ENCODE data around the gene STK32C. TPM values are rescaled to one million over a fixed set of nuclear protein-coding genes. Genes with fewer than 3 reads are reported as not detected.
"Not testable (repeated sequence)": the region's sequence is repeated elsewhere in the genome, so short reads cannot be mapped to it uniquely, and the experiment has no call there.

Gene STK32C
- total and polyA plus RNA-seq, 4 donors = 14.5 to 41.6 (median 28.1) TPM

GRCh38 chr10:132298038-132298881, 9.5 kb downstream of the STK32C start:
- H3K27ac ChIP-seq (ENCODE audit: low read depth, low read length) = no peak overlapping the region
- 46% methylated on average over 27 of the region's 28 CpGs for WGBS (ENCODE audit: insufficient coverage)
- H3K4me3 ChIP-seq (ENCODE audit: low read depth, low read length) = no peak overlapping the region
- no peaks in the 10 kb centered on the region for H3K9me3 ChIP-seq (ENCODE audit: control insufficient read depth, insufficient read depth, low read length)
- no peaks in the 10 kb centered on the region for H3K27me3 ChIP-seq (ENCODE audit: control insufficient read depth, insufficient read depth, low read length)
- DNase-seq (ENCODE audit: low read depth in 4 of 6, low spot score in 6 of 6) = no peak
- H3K4me1 ChIP-seq (ENCODE audit: control insufficient read depth, insufficient read depth, low read length) = peaks cover 47% of the 10 kb centered on the region
- peaks cover 22% of the 10 kb centered on the region for H3K36me3 ChIP-seq (ENCODE audit: control insufficient read depth, insufficient read depth, low read length)

GRCh38 chr10:132297526-132297925, 10.2 kb downstream of the STK32C start:
- H3K4me3 ChIP-seq (ENCODE audit: low read depth, low read length) = no peak overlapping the region
- WGBS (ENCODE audit: insufficient coverage) = 25% methylated on average over 9 of the region's 9 CpGs
- H3K27me3 ChIP-seq (ENCODE audit: control insufficient read depth, insufficient read depth, low read length) = no peaks in the 10 kb centered on the region
- H3K27ac ChIP-seq (ENCODE audit: low read depth, low read length) = no peak overlapping the region
- H3K9me3 ChIP-seq (ENCODE audit: control insufficient read depth, insufficient read depth, low read length) = no peaks in the 10 kb centered on the region
- peak in 2 of 6 donors; percentile 35 to 49 for DNase-seq (ENCODE audit: low read depth in 4 of 6, low spot score in 6 of 6)
- H3K36me3 ChIP-seq (ENCODE audit: control insufficient read depth, insufficient read depth, low read length) = peaks cover 19% of the 10 kb centered on the region
- peaks cover 54% of the 10 kb centered on the region for H3K4me1 ChIP-seq (ENCODE audit: control insufficient read depth, insufficient read depth, low read length)

GRCh38 chr10:132296666-132297443, 10.9 kb downstream of the STK32C start:
- DNase-seq (ENCODE audit: low read depth in 4 of 6, low spot score in 6 of 6) = no peak
- Histone ChIP-seq H3K4me1 (ENCODE audit: control insufficient read depth, insufficient read depth, low read length) (peaks cover 55% of the 10 kb centered on the region), H3K4me3 (ENCODE audit: low read depth, low read length) (no peak overlapping the region), H3K27me3 (ENCODE audit: control insufficient read depth, insufficient read depth, low read length) (no peaks in the 10 kb centered on the region), H3K9me3 (ENCODE audit: control insufficient read depth, insufficient read depth, low read length) (no peaks in the 10 kb centered on the region), H3K36me3 (ENCODE audit: control insufficient read depth, insufficient read depth, low read length) (peaks cover 15% of the 10 kb centered on the region), H3K27ac (ENCODE audit: low read depth, low read length) (no peak overlapping the region)
- WGBS (ENCODE audit: insufficient coverage) = 79% methylated on average over 27 of the region's 28 CpGs

- H3K27me3 ChIP-seq (ENCODE audit: control insufficient read depth, insufficient read depth, low read length); DNase-seq (ENCODE audit: low read depth in 4 of 6, low spot score in 6 of 6); H3K9me3 ChIP-seq (ENCODE audit: control insufficient read depth, insufficient read depth, low read length); H3K4me3 ChIP-seq (ENCODE audit: low read depth, low read length); H3K27ac ChIP-seq (ENCODE audit: low read depth, low read length): not testable (repeated sequence)
- Histone ChIP-seq H3K36me3 (ENCODE audit: control insufficient read depth, insufficient read depth, low read length) (peaks cover 10% of the 10 kb centered on the region), H3K4me1 (ENCODE audit: control insufficient read depth, insufficient read depth, low read length) (peaks cover 55% of the 10 kb centered on the region)
- WGBS (ENCODE audit: insufficient coverage) = 97% methylated on average over 20 of the region's 23 CpGs
Measured at GRCh38 chr10:132295481-132295880, 12.3 kb downstream of the STK32C start.

GRCh38 chr10:132294561-132295318, 13.0 kb downstream of the STK32C start:
- Histone ChIP-seq H3K4me3 (ENCODE audit: low read depth, low read length) (no peak overlapping the region), H3K27me3 (ENCODE audit: control insufficient read depth, insufficient read depth, low read length) (no peaks in the 10 kb centered on the region), H3K36me3 (ENCODE audit: control insufficient read depth, insufficient read depth, low read length) (peaks cover 10% of the 10 kb centered on the region), H3K27ac (ENCODE audit: low read depth, low read length) (no peak overlapping the region), H3K9me3 (ENCODE audit: control insufficient read depth, insufficient read depth, low read length) (no peaks in the 10 kb centered on the region), H3K4me1 (ENCODE audit: control insufficient read depth, insufficient read depth, low read length) (peaks cover 51% of the 10 kb centered on the region)
- DNase-seq (ENCODE audit: low read depth in 4 of 6, low spot score in 6 of 6) = no peak
- WGBS (ENCODE audit: insufficient coverage) = 79% methylated on average over 23 of the region's 23 CpGs

- Histone ChIP-seq H3K27ac (ENCODE audit: low read depth, low read length) (no peak overlapping the region), H3K4me3 (ENCODE audit: low read depth, low read length) (no peak overlapping the region), H3K36me3 (ENCODE audit: control insufficient read depth, insufficient read depth, low read length) (peaks cover 10% of the 10 kb centered on the region), H3K27me3 (ENCODE audit: control insufficient read depth, insufficient read depth, low read length) (no peaks in the 10 kb centered on the region), H3K9me3 (ENCODE audit: control insufficient read depth, insufficient read depth, low read length) (no peaks in the 10 kb centered on the region), H3K4me1 (ENCODE audit: control insufficient read depth, insufficient read depth, low read length) (peaks cover 49% of the 10 kb centered on the region)
- 69% methylated on average over 22 of the region's 25 CpGs for WGBS (ENCODE audit: insufficient coverage)
- DNase-seq (ENCODE audit: low read depth in 4 of 6, low spot score in 6 of 6) = no peak
Measured at GRCh38 chr10:132293813-132294520, 13.8 kb downstream of the STK32C start.

- H3K27ac ChIP-seq (ENCODE audit: low read depth, low read length) = no peak overlapping the region
- 20% methylated on average over 16 of the region's 16 CpGs for WGBS (ENCODE audit: insufficient coverage)
- peaks cover 10% of the 10 kb centered on the region for H3K36me3 ChIP-seq (ENCODE audit: control insufficient read depth, insufficient read depth, low read length)
- peaks cover 2% of the 10 kb centered on the region for H3K9me3 ChIP-seq (ENCODE audit: control insufficient read depth, insufficient read depth, low read length)
- no peak overlapping the region for H3K4me3 ChIP-seq (ENCODE audit: low read depth, low read length)
- H3K27me3 ChIP-seq (ENCODE audit: control insufficient read depth, insufficient read depth, low read length) = no peaks in the 10 kb centered on the region
- DNase-seq (ENCODE audit: low read depth in 4 of 6, low spot score in 6 of 6) = peak in 3 of 6 donors; percentile 26 to 75 (median 70)
- H3K4me1 ChIP-seq (ENCODE audit: control insufficient read depth, insufficient read depth, low read length) = peaks cover 44% of the 10 kb centered on the region
Measured at GRCh38 chr10:132293201-132293812, 14.4 kb downstream of the STK32C start.

- Histone ChIP-seq H3K4me1 (ENCODE audit: control insufficient read depth, insufficient read depth, low read length) (peaks cover 36% of the 10 kb centered on the region), H3K27me3 (ENCODE audit: control insufficient read depth, insufficient read depth, low read length) (no peaks in the 10 kb centered on the region), H3K4me3 (ENCODE audit: low read depth, low read length) (no peak overlapping the region), H3K9me3 (ENCODE audit: control insufficient read depth, insufficient read depth, low read length) (peaks cover 6% of the 10 kb centered on the region), H3K27ac (ENCODE audit: low read depth, low read length) (no peak overlapping the region), H3K36me3 (ENCODE audit: control insufficient read depth, insufficient read depth, low read length) (peaks cover 10% of the 10 kb centered on the region)
- WGBS (ENCODE audit: insufficient coverage) = 71% methylated on average over 28 of the region's 30 CpGs
- no peak for DNase-seq (ENCODE audit: low read depth in 4 of 6, low spot score in 6 of 6)
Measured at GRCh38 chr10:132292287-132293200, 15.2 kb downstream of the STK32C start.

Data from spinal cord (tissue), 10 donors.